ENCODE measurements around the gene STARD9. TPM values are rescaled to one million over a fixed set of nuclear protein-coding genes. Genes with fewer than 3 reads are reported as not detected.

The STARD9 gene
- total and polyA plus RNA-seq, 9 of the 15 experiments (the other 6 are each of a cell fraction or from before 2014, with no cell fraction given), result 0.45 to 6.0 (median 3.6) TPM

- TF ChIP-seq REST (IDR thresholded peaks at IDR 0.05; ENCODE audit: borderline replicate concordance) (peak; percentile 90), REST (CRISPR knock-in tag; IDR thresholded peaks at IDR 0.05; ENCODE audit: low read depth) (no peak), RAD21 (CRISPR knock-in tag; conservative IDR thresholded peaks at IDR 0.05 in 1 of 2, IDR thresholded peaks at IDR 0.05 in 1 of 2) (0 out of 4 replicates have a peak, but pooled peaks of 1 of the 2 experiments have one; percentile 6), RB1 (IDR thresholded peaks at IDR 0.05; ENCODE audit: low read depth) (peak; percentile 67; the same call in 1 of the 2 replicates), PHF20 (IDR thresholded peaks at IDR 0.05; ENCODE audit: partially characterized antibody) (no peak), GATAD2A (IDR thresholded peaks at IDR 0.05) (peak; percentile 20; the same call in 1 of the 2 replicates), MGA (IDR thresholded peaks at IDR 0.05) (peak; percentile 72), TBP (optimal IDR thresholded peaks at IDR 0.05; ENCODE audit: low read depth, low read length) (peak; percentile 33), CTBP1 (IDR thresholded peaks at IDR 0.05; ENCODE audit: borderline replicate concordance) (peak; percentile 39; the same call in 1 of the 2 replicates)
Measured at GRCh38 chr15:42581272-42581730, 5.9 kb downstream of the STARD9 start (continued).
